Dermis blood vessel endothelial cell (primary cell): ENCODE results near the gene MTX1. TPM values are rescaled to one million over a fixed set of nuclear protein-coding genes. Genes with fewer than 3 reads are reported as not detected.

Source experiments
- total RNA-seq: library from RNA; depleted of rRNA; stranded (reverse); fragments of >200 nt; gene quantifications from 2 replicates; pipeline ENCODE4 v1.2.3, GENCODE V29; 2014

Gene MTX1
- total RNA-seq, 1 donor from 2014 or later, result 50.2 TPM

Other genes starting within 250 kb of the MTX1 start
- gene PYGO2, start 246.9 kb upstream of the MTX1 start, total RNA-seq, result 7.1 and 10.0 TPM in 2 replicates
- 337 and 534 TPM in 2 replicates for gene SHC1, start 237.9 kb upstream of the MTX1 start, total RNA-seq
- 49.0 and 89.3 TPM in 2 replicates for gene CKS1B, start 234.0 kb upstream of the MTX1 start, total RNA-seq
- 17.8 and 27.1 TPM in 2 replicates for gene FLAD1, start 225.4 kb upstream of the MTX1 start, total RNA-seq
- not detected in 2 replicates for gene LENEP, start 215.1 kb upstream of the MTX1 start, total RNA-seq
- gene ZBTB7B, start 205.9 kb upstream of the MTX1 start, total RNA-seq, result 16.1 and 16.2 TPM in 2 replicates
- 0.17 and 0.70 TPM in 2 replicates for gene DCST2, start 174.9 kb upstream of the MTX1 start, total RNA-seq
- not detected in 2 replicates for gene DCST1, start 174.9 kb upstream of the MTX1 start, total RNA-seq
- gene ADAM15, start 157.4 kb upstream of the MTX1 start, total RNA-seq, result 289 and 307 TPM in 2 replicates
- gene EFNA4, start 145.0 kb upstream of the MTX1 start, total RNA-seq, result 9.5 and 15.7 TPM in 2 replicates
- gene EFNA3, start 129.9 kb upstream of the MTX1 start, total RNA-seq, result 1.9 and 2.2 TPM in 2 replicates
- gene EFNA1, start 80.8 kb upstream of the MTX1 start, total RNA-seq, result 119 and 138 TPM in 2 replicates
- gene SLC50A1, start 72.8 kb upstream of the MTX1 start, total RNA-seq, result 26.2 and 27.1 TPM in 2 replicates
- 16.1 and 41.4 TPM in 2 replicates for gene DPM3, start 68.2 kb upstream of the MTX1 start, total RNA-seq
- 64.4 and 128 TPM in 2 replicates for gene KRTCAP2, start 35.4 kb upstream of the MTX1 start, total RNA-seq
- 4.1 and 4.7 TPM in 2 replicates for gene TRIM46, start 34.8 kb upstream of the MTX1 start, total RNA-seq
- gene THBS3, start 798 bp upstream of the MTX1 start, total RNA-seq, result 15.9 and 16.2 TPM in 2 replicates
- 6.5 and 12.3 TPM in 2 replicates for gene ENTREP3, start 46.8 kb downstream of the MTX1 start, total RNA-seq
- gene SCAMP3, start 53.7 kb downstream of the MTX1 start, total RNA-seq, result 38.3 and 46.3 TPM in 2 replicates
- gene CLK2, start 64.8 kb downstream of the MTX1 start, total RNA-seq, result 24.5 and 35.9 TPM in 2 replicates
- gene HCN3, start 68.8 kb downstream of the MTX1 start, total RNA-seq, result 0.84 and 0.85 TPM in 2 replicates
- 0.05 TPM in 1 of 2 replicates, not detected in the other for gene PKLR, start 92.7 kb downstream of the MTX1 start, total RNA-seq
- gene FDPS, start 100.2 kb downstream of the MTX1 start, total RNA-seq, result 452 and 512 TPM in 2 replicates
- 13.8 and 22.2 TPM in 2 replicates for gene RUSC1, start 112.2 kb downstream of the MTX1 start, total RNA-seq